ENCODE results near the gene CTSW. TPM values are rescaled to one million over a fixed set of nuclear protein-coding genes. Genes with fewer than 3 reads are reported as not detected.

The CTSW gene
- polyA plus RNA-seq, 1 donor from 2014 or later = not detected

GRCh38 chr11:65849771-65850216, 29.8 kb upstream of the CTSW start:
- H3K79me2 ChIP-seq (replicated peaks; ENCODE audit: insufficient read depth, low read length) = peaks cover 10% of the 10 kb centered on the region
- H4K20me1 ChIP-seq (ENCODE audit: insufficient read depth) = peaks cover 22% of the 10 kb centered on the region
- H3K27ac ChIP-seq (ENCODE audit: low read length) = no peak overlapping the region
- TF ChIP-seq RAD21 (conservative IDR thresholded peaks at IDR 0.05) (no peak), POLR2AphosphoS5 (IDR thresholded peaks at IDR 0.05) (peak; percentile 7)
- H3K9ac ChIP-seq (ENCODE audit: low read length) = no peak overlapping the region
- H3K36me3 ChIP-seq (ENCODE audit: insufficient read depth, low read length) = peaks cover 5% of the 10 kb centered on the region
- no peaks in the 10 kb centered on the region for H3F3A ChIP-seq (ENCODE audit: insufficient read depth, low read length, poor library complexity, severe bottlenecking)
- H3K27me3 ChIP-seq (ENCODE audit: insufficient read depth, low read depth, low read length) = no peaks in the 10 kb centered on the region
- no peak overlapping the region for H3K4me3 ChIP-seq (ENCODE audit: low read length)
- H3K9me3 ChIP-seq (ENCODE audit: low read length) = no peaks in the 10 kb centered on the region
- no peak overlapping the region for H2AFZ ChIP-seq (ENCODE audit: low read depth, low read length)
- no peaks in the 10 kb centered on the region for H3K9me2 ChIP-seq (ENCODE audit: insufficient read depth, low read length)
- no peak overlapping the region for H3K4me2 ChIP-seq (ENCODE audit: low read length)

GRCh38 chr11:65850217-65851082, 29.2 kb upstream of the CTSW start:
- H3K36me3 ChIP-seq (ENCODE audit: insufficient read depth, low read length) = peaks cover 5% of the 10 kb centered on the region
- H3K9me2 ChIP-seq (ENCODE audit: insufficient read depth, low read length) = no peaks in the 10 kb centered on the region
- H3K27me3 ChIP-seq (ENCODE audit: insufficient read depth, low read depth, low read length) = no peaks in the 10 kb centered on the region
- H3K27ac ChIP-seq (ENCODE audit: low read length) = no peak overlapping the region
- H2AFZ ChIP-seq (ENCODE audit: low read depth, low read length) = no peak overlapping the region
- no peak overlapping the region for H3K4me3 ChIP-seq (ENCODE audit: low read length)
- H3K9me3 ChIP-seq (ENCODE audit: low read length) = no peaks in the 10 kb centered on the region
- peaks cover 28% of the 10 kb centered on the region for H4K20me1 ChIP-seq (ENCODE audit: insufficient read depth)
- TF ChIP-seq POLR2AphosphoS5 (IDR thresholded peaks at IDR 0.05) (peak; percentile 1), REST (IDR thresholded peaks at IDR 0.05; ENCODE audit: borderline replicate concordance) (no peak)
- H3F3A ChIP-seq (ENCODE audit: insufficient read depth, low read length, poor library complexity, severe bottlenecking) = no peaks in the 10 kb centered on the region
- H3K9ac ChIP-seq (ENCODE audit: low read length) = no peak overlapping the region
- peaks cover 17% of the 10 kb centered on the region for H3K79me2 ChIP-seq (replicated peaks; ENCODE audit: insufficient read depth, low read length)
- H3K4me2 ChIP-seq (ENCODE audit: low read length) = no peak overlapping the region

GRCh38 chr11:65851083-65851579, 28.5 kb upstream of the CTSW start:
- H3F3A ChIP-seq (ENCODE audit: insufficient read depth, low read length, poor library complexity, severe bottlenecking) = no peaks in the 10 kb centered on the region

More at GRCh38 chr11:65851083-65851579, 28.5 kb upstream of the CTSW start:
- Histone ChIP-seq H3K9ac (ENCODE audit: low read length) (no peak overlapping the region), H3K79me2 (replicated peaks; ENCODE audit: insufficient read depth, low read length) (peaks cover 24% of the 10 kb centered on the region), H3K9me2 (ENCODE audit: insufficient read depth, low read length) (no peaks in the 10 kb centered on the region), H3K4me3 (ENCODE audit: low read length) (no peak overlapping the region), H3K9me3 (ENCODE audit: low read length) (no peaks in the 10 kb centered on the region), H3K36me3 (ENCODE audit: insufficient read depth, low read length) (peaks cover 5% of the 10 kb centered on the region), H3K27ac (ENCODE audit: low read length) (no peak overlapping the region), H4K20me1 (ENCODE audit: insufficient read depth) (peaks cover 35% of the 10 kb centered on the region), H2AFZ (ENCODE audit: low read depth, low read length) (no peak overlapping the region), H3K27me3 (ENCODE audit: insufficient read depth, low read depth, low read length) (no peaks in the 10 kb centered on the region), H3K4me2 (ENCODE audit: low read length) (no peak overlapping the region)
- TF ChIP-seq TAF1 (IDR thresholded peaks at IDR 0.05; ENCODE audit: low read depth) (no peak), POLR2AphosphoS5 (IDR thresholded peaks at IDR 0.05) (no peak), EP300 (conservative IDR thresholded peaks at IDR 0.05; ENCODE audit: poor library complexity, severe bottlenecking) (no peak), SMC3 (conservative IDR thresholded peaks at IDR 0.05; ENCODE audit: poor library complexity) (no peak), CTCF (IDR thresholded peaks at IDR 0.05; ENCODE audit: poor library complexity, severe bottlenecking) (peak; percentile 55), REST (IDR thresholded peaks at IDR 0.05; ENCODE audit: borderline replicate concordance) (no peak)

Measured in neural cell (in vitro differentiated cells).